Activated CD8-positive, alpha-beta T cell treated with anti-CD3 and anti-CD28 coated beads for 36 hours (primary cell): ENCODE measurements around the gene SH3YL1. TPM values are rescaled to one million over a fixed set of nuclear protein-coding genes. Genes with fewer than 3 reads are reported as not detected.
A peak's percentile ranks its signal among the peaks of the same experiment; 100 is the strongest.

Experiments used
- ATAC-seq: fragments of 200-7000 bp; cut with Tn5 transposase; one replicate; pipeline ENCODE4 v1.10.0; 2021; ENCODE audit warnings: mild to moderate bottlenecking, moderate library complexity
- CTCF ChIA-PET: fragments of 350-600 bp; sonication (Branson Sonifier 250); formaldehyde crosslinking; loops from one replicate; lab custom pipeline; 2021; ENCODE audit warnings: antibody characterized with exemption; lab: Charles Lee
- POLR2A ChIA-PET: fragments of 350-600 bp; sonication (Branson Sonifier 250); formaldehyde crosslinking; loops from one replicate; lab custom pipeline; 2021; ENCODE audit warnings: antibody characterized with exemption; lab: Charles Lee
- DNase-seq: peaks from one replicate; pipeline ENCODE4 v3.0.0-alpha.2; 2020
- H3K27ac Mint-ChIP-seq: one replicate; pipeline ENCODE4 v1.8.0; 2021; ENCODE audit warnings: mild to moderate bottlenecking, mixed read lengths
- H3K27me3 Mint-ChIP-seq: one replicate; pipeline ENCODE4 v1.8.0; 2021; ENCODE audit warnings: mixed read lengths
- H3K36me3 Mint-ChIP-seq: one replicate; pipeline ENCODE4 v1.8.0; 2021; ENCODE audit warnings: low read depth, mixed read lengths
- H3K4me1 Mint-ChIP-seq: one replicate; pipeline ENCODE4 v1.8.0; 2021; ENCODE audit warnings: low read depth, mixed read lengths
- H3K4me3 Mint-ChIP-seq: one replicate; pipeline ENCODE4 v1.8.0; 2021; ENCODE audit warnings: mild to moderate bottlenecking, moderate library complexity, mixed read lengths
- H3K9me3 Mint-ChIP-seq: one replicate; pipeline ENCODE4 v1.8.0; 2021; ENCODE audit warnings: mixed read lengths
- CTCF ChIP-seq: fragments of 200-600 bp; IDR thresholded peaks from one replicate; pipeline ENCODE4 v1.8.0; 2022; ENCODE audit warnings: antibody characterized with exemption, mild to moderate bottlenecking
- intact Hi-C: fragments of 100-400 bp; cut with micrococcal nuclease; formaldehyde crosslinking; loops from one replicate; pipeline ENCODE4 v1.10.0; 2022
- total RNA-seq, 2 experiments: library from RNA; stranded (reverse); gene quantifications; one replicate each; pipeline ENCODE4 v1.2.3, GENCODE V29; 2021

The SH3YL1 gene
- total RNA-seq, 2 experiments from 2014 or later: 18.5 to 19.9 TPM

- no peak for TF ChIP-seq CTCF
- no peak for ATAC-seq
- ChIA-PET CTCF (interaction anchor here (0.6 to 1.6 kb wide), 2 partner anchors 40 to 387 kb away, joined by 3 to 7 read pairs; no protein-coding TSS in a partner anchor), POLR2A (no interaction called here)
- H3K9me3 Mint-ChIP-seq: no peaks in the 10 kb centered on the region
- H3K27me3 Mint-ChIP-seq: no peaks in the 10 kb centered on the region
- no peak overlapping the region for H3K4me3 Mint-ChIP-seq
- H3K27ac Mint-ChIP-seq: no peak overlapping the region
- peaks cover 11% of the 10 kb centered on the region for H3K36me3 Mint-ChIP-seq
- peaks cover 3% of the 10 kb centered on the region for H3K4me1 Mint-ChIP-seq
- DNase-seq: no peak
- intact Hi-C loops: no loop called here
Observed at GRCh38 chr2:249538-250042, 14.2 kb downstream of the SH3YL1 start.

- peaks cover 3% of the 10 kb centered on the region for H3K4me1 Mint-ChIP-seq
- intact Hi-C loops: no loop called here
- peaks cover 18% of the 10 kb centered on the region for H3K36me3 Mint-ChIP-seq
- no peaks in the 10 kb centered on the region for H3K27me3 Mint-ChIP-seq
- no peak overlapping the region for H3K4me3 Mint-ChIP-seq
- no peak overlapping the region for H3K27ac Mint-ChIP-seq
- ATAC-seq (no peak), DNase-seq (no peak)
- no peaks in the 10 kb centered on the region for H3K9me3 Mint-ChIP-seq
- CTCF ChIA-PET: interaction anchor here (0.7 to 3.3 kb wide), 2 partner anchors 9 to 10 kb away, joined by 3 to 21 read pairs; no protein-coding TSS in a partner anchor
- TF ChIP-seq CTCF: no peak
- POLR2A ChIA-PET: no interaction called here
Observed at GRCh38 chr2:248724-249123, 15.1 kb downstream of the SH3YL1 start.

GRCh38 chr2:246489-247144 lies 17.2 kb downstream of the SH3YL1 start:
- peaks cover 3% of the 10 kb centered on the region for H3K4me1 Mint-ChIP-seq
- peaks cover 29% of the 10 kb centered on the region for H3K36me3 Mint-ChIP-seq
- no peaks in the 10 kb centered on the region for H3K9me3 Mint-ChIP-seq
- peak; percentile 70 for TF ChIP-seq CTCF
- no peak for ATAC-seq
- no peak overlapping the region for H3K27ac Mint-ChIP-seq
- no peaks in the 10 kb centered on the region for H3K27me3 Mint-ChIP-seq
- CTCF ChIA-PET: interaction anchor here (0.8 to 3.3 kb wide), 20 partner anchors 8 to 421 kb away, joined by 3 to 21 read pairs (median 4); partner anchors contain the start of gene ALKAL2
- POLR2A ChIA-PET: interaction anchor here (1.2 kb wide), 1 partner anchor 43 kb away, joined by 3 read pairs; no protein-coding TSS in a partner anchor
- no peak overlapping the region for H3K4me3 Mint-ChIP-seq
- peak; percentile 37 for DNase-seq
- intact Hi-C loops: no loop called here

GRCh38 chr2:244547-244946 lies 19.3 kb downstream of the SH3YL1 start:
- intact Hi-C loops: no loop called here
- TF ChIP-seq CTCF: no peak
- no peak overlapping the region for H3K27ac Mint-ChIP-seq
- no peaks in the 10 kb centered on the region for H3K27me3 Mint-ChIP-seq
- peaks cover 2% of the 10 kb centered on the region for H3K9me3 Mint-ChIP-seq
- H3K4me1 Mint-ChIP-seq: peaks cover 3% of the 10 kb centered on the region
- ChIA-PET POLR2A (no interaction called here), CTCF (interaction anchor here (1.0 to 1.3 kb wide), 2 partner anchors 8 to 10 kb away, joined by 3 to 5 read pairs; no protein-coding TSS in a partner anchor)
- no peak overlapping the region for H3K4me3 Mint-ChIP-seq
- ATAC-seq (no peak), DNase-seq (no peak)
- peaks cover 37% of the 10 kb centered on the region for H3K36me3 Mint-ChIP-seq

GRCh38 chr2:238869-239268 lies 25.0 kb downstream of the SH3YL1 start:
- intact Hi-C loops: no loop called here
- peaks cover 30% of the 10 kb centered on the region for H3K36me3 Mint-ChIP-seq

More at GRCh38 chr2:238869-239268, 25.0 kb downstream of the SH3YL1 start:
- no peak overlapping the region for H3K4me3 Mint-ChIP-seq
- TF ChIP-seq CTCF: no peak
- H3K27me3 Mint-ChIP-seq: no peaks in the 10 kb centered on the region
- no peak overlapping the region for H3K27ac Mint-ChIP-seq
- no peak for ATAC-seq
- no peak for DNase-seq
- CTCF ChIA-PET: interaction anchor here (1.5 to 4.1 kb wide), 3 partner anchors 9 to 51 kb away, joined by 3 to 21 read pairs (median 4); no protein-coding TSS in a partner anchor
- peaks cover 9% of the 10 kb centered on the region for H3K4me1 Mint-ChIP-seq
- H3K9me3 Mint-ChIP-seq: peaks cover 2% of the 10 kb centered on the region
- POLR2A ChIA-PET: no interaction called here
